ENCODE results near the gene LYSMD2. TPM values are rescaled to one million over a fixed set of nuclear protein-coding genes. Genes with fewer than 3 reads are reported as not detected.

LYSMD2 gene
- polyA plus RNA-seq, 1 of the 3 experiments (the other 2 are of a cell fraction), result 10.3 TPM

GRCh38 chr15:51718746-51719145 is 18.7 kb downstream of the LYSMD2 start:
- H3K79me2 ChIP-seq (ENCODE audit: insufficient read depth), result no peaks in the 10 kb centered on the region
- peaks cover 4% of the 10 kb centered on the region for H3F3A ChIP-seq (replicated peaks; ENCODE audit: insufficient read depth)
- no peaks in the 10 kb centered on the region for H3K9me3 ChIP-seq
- no peak overlapping the region; a peak in 1 of 4 replicates for H3K27ac ChIP-seq (ENCODE audit: low read depth in 2 of 2, low read length in 1 of 2)
- H3K27me3 ChIP-seq (ENCODE audit: insufficient read depth), result no peaks in the 10 kb centered on the region
- H3K4me3 ChIP-seq (ENCODE audit: low read depth in 2 of 2, low read length in 1 of 2), result no peak overlapping the region
- peaks cover 0 to 9% of the 10 kb centered on the region in 2 experiments; a peak in 2 of 4 replicates for H3K4me1 ChIP-seq (ENCODE audit: control insufficient read depth in 1 of 2, insufficient read depth in 2 of 2, low read depth in 1 of 2, low read length in 1 of 2)
- no peaks in the 10 kb centered on the region for H3K9me2 ChIP-seq
- no peaks in the 10 kb centered on the region for H4K20me1 ChIP-seq (ENCODE audit: insufficient read depth)
- H3K9ac ChIP-seq, result no peak overlapping the region
- no peak overlapping the region for H2AFZ ChIP-seq (ENCODE audit: low read depth)
- H3K4me2 ChIP-seq, result no peak overlapping the region
- 93% methylated on average over 3 of the region's 3 CpGs for WGBS (ENCODE audit: low lambda C conversion rate)
- POLR2A ChIA-PET, result no interaction called here
- TF ChIP-seq GATA2 (CRISPR knock-in tag; IDR thresholded peaks at IDR 0.05) (no peak), YY1 (IDR thresholded peaks at IDR 0.05; ENCODE audit: low read depth) (no peak), JUND (IDR thresholded peaks at IDR 0.05) (no peak), RFX5 (IDR thresholded peaks at IDR 0.05; ENCODE audit: low read length) (no peak), FOXM1 (IDR thresholded peaks at IDR 0.05; ENCODE audit: low read depth) (no peak), FOXJ3 (CRISPR knock-in tag; IDR thresholded peaks at IDR 0.05) (no peak), ELF1 (IDR thresholded peaks at IDR 0.05) (no peak), EZH2phosphoT487 (IDR thresholded peaks at IDR 0.05; ENCODE audit: borderline replicate concordance, low read depth) (no peak), RAD21 (IDR thresholded peaks at IDR 0.05; ENCODE audit: low read length) (no peak), SMC3 (IDR thresholded peaks at IDR 0.05; ENCODE audit: low read depth, low read length) (no peak), TAF1 (IDR thresholded peaks at IDR 0.05; ENCODE audit: borderline replicate concordance, low read depth, low read length) (no peak), FOSL2 (IDR thresholded peaks at IDR 0.05; ENCODE audit: borderline replicate concordance, low read depth) (no peak), TCF12 (IDR thresholded peaks at IDR 0.05) (no peak), NFIC (IDR thresholded peaks at IDR 0.05; ENCODE audit: borderline replicate concordance) (no peak), MAX (IDR thresholded peaks at IDR 0.05; ENCODE audit: low read depth) (no peak), EP300 (IDR thresholded peaks at IDR 0.05; ENCODE audit: borderline replicate concordance in 1 of 2, low read depth in 1 of 2, low read length in 1 of 2) (no peak), MXI1 (IDR thresholded peaks at IDR 0.05; ENCODE audit: low read depth, low read length) (no peak)
- TF ChIP-seq, protein P1, sequence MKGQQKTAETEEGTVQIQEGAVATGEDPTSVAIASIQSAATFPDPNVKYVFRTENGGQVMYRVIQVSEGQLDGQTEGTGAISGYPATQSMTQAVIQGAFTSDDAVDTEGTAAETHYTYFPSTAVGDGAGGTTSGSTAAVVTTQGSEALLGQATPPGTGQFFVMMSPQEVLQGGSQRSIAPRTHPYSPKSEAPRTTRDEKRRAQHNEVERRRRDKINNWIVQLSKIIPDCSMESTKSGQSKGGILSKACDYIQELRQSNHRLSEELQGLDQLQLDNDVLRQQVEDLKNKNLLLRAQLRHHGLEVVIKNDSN (IDR thresholded peaks at IDR 0.05; ENCODE audit: borderline replicate concordance, low read depth), result no peak
- peaks cover 7 to 29% of the 10 kb centered on the region in 2 experiments for H3K36me3 ChIP-seq (replicated peaks in 1 of 2; ENCODE audit: control insufficient read depth in 1 of 2, insufficient read depth in 2 of 2, low read length in 1 of 2)
- no peak for DNase-seq
- CTCF ChIA-PET, result interaction anchor here (0.9 to 3.5 kb wide), 2 partner anchors 58 to 69 kb away, joined by 3 to 9 read pairs; no protein-coding TSS in a partner anchor

DNA sequence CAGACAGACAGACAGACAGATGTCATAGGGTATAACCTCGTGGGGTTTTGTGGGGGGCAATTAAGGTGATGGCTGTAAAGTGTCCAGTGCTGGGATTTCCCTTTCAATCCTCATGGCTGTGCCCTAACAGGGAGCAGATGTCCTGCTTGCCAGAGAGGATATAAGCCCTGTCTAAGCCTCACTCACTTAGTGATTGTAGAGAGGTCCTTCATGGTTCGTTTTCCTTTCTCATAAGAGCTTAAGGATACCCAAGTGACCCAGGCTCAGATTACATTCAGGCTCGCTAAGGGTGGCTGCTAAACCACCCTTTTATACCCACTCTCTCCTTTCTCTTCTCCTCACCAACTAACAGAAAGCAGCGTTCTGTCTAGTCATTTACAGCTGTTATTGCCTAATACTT is 19.2 kb downstream of the LYSMD2 start:
- no peak overlapping the region for H3K9ac ChIP-seq
- TF ChIP-seq SIN3A (IDR thresholded peaks at IDR 0.05; ENCODE audit: borderline replicate concordance, low read depth, low read length) (no peak), TCF12 (IDR thresholded peaks at IDR 0.05) (no peak), RCOR1 (IDR thresholded peaks at IDR 0.05; ENCODE audit: low read length) (no peak)
- H3K4me1 ChIP-seq (ENCODE audit: control insufficient read depth in 1 of 2, insufficient read depth in 2 of 2, low read depth in 1 of 2, low read length in 1 of 2), result peaks cover 0 to 10% of the 10 kb centered on the region in 2 experiments; a peak in 2 of 4 replicates
- 64% methylated on average over 4 of the region's 4 CpGs for WGBS (ENCODE audit: low lambda C conversion rate)
- H3K4me3 ChIP-seq (ENCODE audit: low read depth in 2 of 2, low read length in 1 of 2), result no peak overlapping the region
- H3K9me3 ChIP-seq, result no peaks in the 10 kb centered on the region
- no peaks in the 10 kb centered on the region for H3K79me2 ChIP-seq (ENCODE audit: insufficient read depth)
- H3K27ac ChIP-seq (ENCODE audit: low read depth in 2 of 2, low read length in 1 of 2), result no peak overlapping the region
- POLR2A ChIA-PET, result no interaction called here
- H3F3A ChIP-seq (replicated peaks; ENCODE audit: insufficient read depth), result peaks cover 4% of the 10 kb centered on the region
- DNase-seq, result no peak
- no peaks in the 10 kb centered on the region for H3K27me3 ChIP-seq (ENCODE audit: insufficient read depth)
- H2AFZ ChIP-seq (ENCODE audit: low read depth), result no peak overlapping the region
- H3K4me2 ChIP-seq, result no peak overlapping the region
- no peaks in the 10 kb centered on the region for H3K9me2 ChIP-seq
- peaks cover 5 to 27% of the 10 kb centered on the region in 2 experiments for H3K36me3 ChIP-seq (replicated peaks in 1 of 2; ENCODE audit: control insufficient read depth in 1 of 2, insufficient read depth in 2 of 2, low read length in 1 of 2)
- CTCF ChIA-PET, result interaction anchor here (0.9 to 3.5 kb wide), 2 partner anchors 58 to 68 kb away, joined by 3 to 9 read pairs; no protein-coding TSS in a partner anchor
- no peaks in the 10 kb centered on the region for H4K20me1 ChIP-seq (ENCODE audit: insufficient read depth)
